Choroid plexus epithelial cell (primary cell): Measurements from ENCODE around the gene KRTAP10-8.
"Not testable (repeated sequence)": the region's sequence is repeated elsewhere in the genome, so short reads cannot be mapped to it uniquely, and the experiment has no call there.

Experiments used
- DNase-seq: peaks from one replicate; pipeline ENCODE4 v3.0.0-alpha.2; 2010; ENCODE audit warnings: low read depth
- H3K4me3 ChIP-seq: 2 replicates; pipeline ENCODE4 v1.5.1; 2011; ENCODE audit warnings: low read depth, mild to moderate bottlenecking, control low read depth, low read length, moderate library complexity
- TF ChIP-seq, protein P1 (sequence below): conservative IDR thresholded peaks from 2 replicates; pipeline ENCODE4 v1.5.1; 2011; ENCODE audit warnings: low read depth, mild to moderate bottlenecking, control low read depth, inconsistent platforms, low read length, moderate library complexity

Gene KRTAP10-8

DNA sequence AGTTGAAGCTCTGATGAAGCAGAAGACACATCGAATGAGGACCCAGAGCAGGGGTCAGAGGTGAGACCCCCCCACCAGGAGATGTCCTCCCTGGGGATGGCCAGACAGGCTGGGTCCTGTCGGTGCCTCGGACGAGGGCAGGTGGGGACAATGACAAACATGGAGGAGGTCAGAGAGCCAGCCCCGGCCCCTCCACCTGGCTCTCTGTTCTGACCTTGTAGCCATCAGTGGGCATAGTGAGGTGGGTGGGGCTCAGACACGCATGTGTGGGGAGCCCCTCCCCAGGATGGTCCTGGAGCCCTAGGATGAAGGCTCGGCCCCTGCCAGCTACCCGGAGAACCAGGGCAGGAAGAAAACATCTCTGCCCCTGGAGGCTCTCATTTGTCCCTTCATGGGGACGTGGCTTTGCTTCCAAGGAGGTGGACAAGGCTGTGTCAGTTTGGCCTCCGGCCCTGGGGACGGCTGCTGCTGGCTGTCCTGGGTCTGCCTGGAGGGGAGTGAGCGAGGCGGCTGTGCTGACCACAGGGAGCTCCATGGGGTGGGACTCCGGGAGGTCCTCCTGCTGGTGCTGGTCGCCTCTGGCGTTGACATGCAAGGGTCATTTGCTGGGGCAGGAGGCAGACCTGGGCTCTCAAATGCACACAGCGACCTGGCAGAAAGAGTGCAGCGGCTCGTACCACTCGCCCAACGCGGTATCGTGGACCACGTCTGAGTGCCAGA, 22.1 kb upstream of the KRTAP10-8 start:
- TF ChIP-seq, protein P1, sequence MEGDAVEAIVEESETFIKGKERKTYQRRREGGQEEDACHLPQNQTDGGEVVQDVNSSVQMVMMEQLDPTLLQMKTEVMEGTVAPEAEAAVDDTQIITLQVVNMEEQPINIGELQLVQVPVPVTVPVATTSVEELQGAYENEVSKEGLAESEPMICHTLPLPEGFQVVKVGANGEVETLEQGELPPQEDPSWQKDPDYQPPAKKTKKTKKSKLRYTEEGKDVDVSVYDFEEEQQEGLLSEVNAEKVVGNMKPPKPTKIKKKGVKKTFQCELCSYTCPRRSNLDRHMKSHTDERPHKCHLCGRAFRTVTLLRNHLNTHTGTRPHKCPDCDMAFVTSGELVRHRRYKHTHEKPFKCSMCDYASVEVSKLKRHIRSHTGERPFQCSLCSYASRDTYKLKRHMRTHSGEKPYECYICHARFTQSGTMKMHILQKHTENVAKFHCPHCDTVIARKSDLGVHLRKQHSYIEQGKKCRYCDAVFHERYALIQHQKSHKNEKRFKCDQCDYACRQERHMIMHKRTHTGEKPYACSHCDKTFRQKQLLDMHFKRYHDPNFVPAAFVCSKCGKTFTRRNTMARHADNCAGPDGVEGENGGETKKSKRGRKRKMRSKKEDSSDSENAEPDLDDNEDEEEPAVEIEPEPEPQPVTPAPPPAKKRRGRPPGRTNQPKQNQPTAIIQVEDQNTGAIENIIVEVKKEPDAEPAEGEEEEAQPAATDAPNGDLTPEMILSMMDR = no peak
- no peak overlapping the region for H3K4me3 ChIP-seq

DNA sequence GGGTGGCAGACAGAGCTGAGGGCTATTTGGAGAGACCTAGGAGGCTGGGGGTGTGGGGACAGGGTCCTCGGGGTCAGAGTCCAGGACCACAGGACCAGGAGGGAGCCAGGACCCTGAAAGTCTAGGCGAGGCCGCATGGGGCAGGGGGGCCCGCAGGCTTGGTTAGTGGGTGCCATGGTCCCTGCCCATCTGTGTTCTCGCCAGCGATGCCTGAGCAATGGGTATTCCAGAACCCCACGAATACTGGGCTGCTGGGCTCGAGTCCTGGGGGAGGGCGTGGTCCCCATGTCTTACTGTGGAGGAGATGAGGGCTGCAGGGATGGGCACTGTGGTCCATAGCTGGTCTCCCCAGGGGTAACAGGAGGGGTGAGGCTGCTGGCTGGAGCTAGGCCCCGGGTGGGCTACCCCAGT, 21.6 kb upstream of the KRTAP10-8 start:
- no peak overlapping the region for H3K4me3 ChIP-seq
- no peak for DNase-seq
- TF ChIP-seq, protein P1 = no peak

More for the DNA sequence above, 22.1 kb upstream of the KRTAP10-8 start:
- no peak for DNase-seq

DNA sequence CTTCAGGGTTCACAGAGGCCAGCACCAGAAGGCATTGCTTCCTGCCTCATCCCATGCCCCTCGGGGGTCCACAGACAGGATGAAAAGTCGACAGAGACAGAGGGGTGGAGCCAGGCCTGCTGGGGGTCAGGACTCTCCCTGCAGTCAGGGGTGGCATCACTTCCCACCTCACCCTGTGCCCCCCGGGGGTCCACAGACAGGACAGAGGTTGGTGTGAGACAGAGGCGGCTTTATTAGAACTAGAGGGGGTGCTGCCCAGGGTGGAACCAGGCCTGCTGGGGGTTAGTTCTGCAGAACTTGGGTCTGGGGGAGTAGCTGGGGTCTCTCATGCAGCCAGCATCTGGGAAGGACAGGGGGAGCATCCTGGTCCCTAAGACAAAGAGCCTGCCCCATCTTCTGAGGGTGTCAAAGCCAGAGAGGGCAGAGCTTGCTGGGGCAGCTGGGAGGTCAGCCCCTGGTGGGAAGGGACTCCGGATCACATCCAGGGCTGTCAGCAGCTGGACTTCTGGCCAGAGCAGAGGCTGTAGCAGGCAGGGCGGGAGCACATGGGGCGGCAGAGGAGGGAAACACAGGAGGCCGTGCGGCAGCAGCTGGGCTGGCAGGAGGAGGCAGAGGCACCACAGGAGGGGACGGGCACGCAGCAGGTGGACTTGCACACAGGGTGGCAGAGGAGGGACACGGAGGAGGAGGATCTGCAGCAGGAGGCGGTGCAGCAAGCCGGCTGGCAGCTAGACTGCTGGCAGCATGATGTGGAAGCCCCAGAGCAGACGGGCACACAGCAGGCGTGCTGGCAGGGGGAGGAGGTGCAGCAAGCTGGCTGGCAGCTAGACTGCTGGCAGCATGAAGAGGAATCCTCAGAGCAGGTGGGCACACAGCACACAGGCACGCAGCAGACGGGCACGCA, 20.7 kb upstream of the KRTAP10-8 start:
- not testable (repeated sequence) for DNase-seq, H3K4me3 ChIP-seq

DNA sequence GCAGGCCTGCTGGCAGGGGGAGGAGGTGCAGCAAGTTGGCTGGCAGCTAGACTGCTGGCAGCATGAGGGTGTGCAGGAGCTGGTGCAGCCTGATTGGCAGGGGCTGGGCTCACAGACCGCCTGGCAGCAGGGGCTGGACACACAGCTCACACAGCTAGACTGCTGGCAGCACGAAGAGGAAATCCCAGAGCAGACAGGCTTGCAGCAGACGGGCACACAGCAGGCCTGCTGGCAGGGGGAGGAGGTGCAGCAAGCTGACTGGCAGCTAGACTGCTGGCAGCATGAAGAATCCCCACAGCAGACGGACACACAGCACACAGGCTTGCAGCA, 20.1 kb upstream of the KRTAP10-8 start:
- H3K4me3 ChIP-seq, DNase-seq: not testable (repeated sequence)

DNA sequence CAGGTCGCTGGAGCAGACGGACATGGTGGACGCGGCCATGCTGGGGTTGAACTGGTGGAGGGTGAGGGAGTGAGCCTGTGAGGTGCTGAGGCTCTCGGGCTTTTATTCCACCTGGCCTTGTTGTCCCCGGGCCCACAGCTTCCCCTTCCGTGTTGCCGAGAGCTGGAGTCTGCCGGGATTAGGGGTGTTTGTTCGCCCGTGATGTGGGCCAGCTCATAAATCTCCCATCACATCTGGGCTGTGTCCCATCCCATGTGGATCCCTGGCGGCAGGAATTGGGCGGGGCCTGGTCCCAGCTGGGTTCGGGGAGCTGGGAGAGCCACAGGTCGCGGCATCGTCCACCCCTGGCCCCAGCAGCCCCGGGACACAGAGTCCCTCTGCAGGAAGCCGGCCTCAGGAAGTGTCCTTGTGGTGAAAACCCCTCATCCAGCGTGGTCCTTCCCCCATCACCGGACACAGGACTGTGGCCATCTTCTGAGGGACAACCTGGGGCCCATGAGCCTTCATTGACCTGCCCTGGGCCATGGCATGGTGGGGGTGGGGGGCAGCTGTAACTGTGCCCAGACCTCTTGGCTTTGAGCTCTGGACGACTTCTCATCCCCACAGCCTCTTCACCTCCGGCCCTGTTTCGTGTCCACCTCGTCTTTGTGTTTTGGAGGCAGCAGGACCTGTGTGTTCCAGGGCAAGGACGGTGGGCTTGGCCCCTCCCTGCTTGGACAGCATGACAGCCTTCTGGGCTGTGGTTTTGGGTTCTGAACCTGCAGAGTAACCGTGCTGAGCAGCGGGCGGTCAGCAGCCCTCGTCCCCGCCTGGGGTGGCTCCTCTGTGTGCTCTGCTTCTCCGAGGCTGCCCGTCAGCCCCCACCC, 19.2 kb upstream of the KRTAP10-8 start, which contains the start of gene KRTAP10-6:
KRTAP10-6 (minus strand) TSS at position 60 of the 866 bp plus-strand sequence; CDS start at position 39, 21 bp downstream.
- H3K4me3 ChIP-seq = no peak within 1 kb of the TSS
- TF ChIP-seq, protein P1 = no peak
- no peak for DNase-seq

DNA sequence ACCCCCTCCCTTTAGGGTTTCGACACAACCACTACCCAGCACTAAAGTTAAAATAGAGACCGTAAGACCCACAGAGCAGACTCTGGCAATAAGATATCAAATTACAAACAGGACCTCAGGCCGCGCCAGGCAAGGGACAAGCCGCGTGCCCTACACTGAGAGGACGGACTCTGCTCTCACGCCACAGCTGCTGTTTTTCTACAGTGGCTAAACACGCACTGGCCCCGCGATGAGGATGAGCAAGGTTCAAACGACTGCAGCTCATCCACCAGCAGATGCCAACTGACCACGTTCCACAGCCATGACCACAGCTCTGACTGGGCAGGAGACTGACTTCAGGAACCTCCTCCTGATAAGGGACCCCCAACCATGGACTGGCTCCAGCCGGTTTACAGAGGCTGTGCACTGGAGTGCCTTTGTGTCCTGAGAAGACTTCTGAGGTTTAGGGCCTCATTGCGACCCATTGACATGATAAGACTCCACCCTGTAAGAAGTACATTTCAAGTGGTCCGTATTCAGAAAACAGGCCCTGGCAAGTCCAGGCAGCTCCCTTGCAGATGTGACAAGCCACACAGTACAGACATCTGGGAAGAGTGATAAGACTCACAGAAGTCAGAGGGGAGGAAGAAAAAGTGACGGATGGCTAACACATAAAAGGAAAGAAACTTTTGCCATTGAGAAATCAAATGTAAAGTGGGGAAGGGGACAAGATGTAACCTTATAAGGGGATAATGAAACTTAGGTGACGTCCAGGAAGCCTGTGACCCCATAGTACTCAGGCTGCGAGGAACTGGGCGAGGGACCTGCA, 18.1 kb upstream of the KRTAP10-8 start:
- no peak for DNase-seq
- TF ChIP-seq, protein P1 = no peak

DNA sequence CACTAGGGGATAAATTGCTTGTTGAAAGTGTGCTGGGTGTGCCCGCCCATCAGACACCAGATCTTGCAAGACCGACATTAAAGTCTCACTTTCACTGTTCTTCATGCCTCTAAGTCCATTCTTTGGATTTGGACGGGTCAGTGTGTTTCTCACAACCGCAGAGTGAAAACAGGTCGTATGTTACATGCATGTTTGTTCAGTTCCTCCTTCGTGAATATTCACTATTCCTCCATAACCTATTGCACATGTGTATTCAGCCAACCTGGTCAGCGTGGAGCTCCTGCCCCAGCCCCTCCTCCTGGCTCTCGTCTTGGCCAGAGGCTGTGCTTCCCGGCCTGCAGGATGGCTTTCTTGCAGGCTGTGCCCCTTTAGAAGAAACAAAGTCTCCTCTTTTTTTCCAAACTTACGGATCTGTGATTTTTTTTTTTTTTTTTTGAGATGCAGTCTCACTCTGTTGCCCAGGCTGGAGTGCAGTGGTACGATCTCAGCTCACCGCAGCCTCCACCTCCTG, 17.4 kb upstream of the KRTAP10-8 start:
- no peak overlapping the region for H3K4me3 ChIP-seq
- no peak for DNase-seq
- TF ChIP-seq, protein P1 = no peak

More for the DNA sequence above, 18.1 kb upstream of the KRTAP10-8 start:
- no peak overlapping the region for H3K4me3 ChIP-seq
